Tibial nerve (tissue), 4 donors: ENCODE measurements around the gene RELN.

Experiments
- EP300 ChIP-seq, 2 donors: sonication (generic); formaldehyde crosslinking; IDR thresholded peaks; one replicate each; pipeline ENCODE4 v1.6.1; 2017; ENCODE audit warnings: antibody characterized with exemption in 2 of 2, mild to moderate bottlenecking in 1 of 2
- POLR2A ChIP-seq, 2 donors: fragments of 450-650 bp; IDR thresholded peaks; one replicate each; pipeline ENCODE4 v1.6.1; 2017; ENCODE audit warnings: antibody characterized with exemption in 2 of 2, mild to moderate bottlenecking in 2 of 2, moderate library complexity in 2 of 2
- TF ChIP-seq, protein P1 (sequence below), 5 experiments: fragments of 200-600 bp in 3 of 5; fragments of 450-650 bp in 2 of 5; sonication (generic) in 3 of 5; IDR thresholded peaks; one replicate each; pipeline ENCODE4 v1.5.1; 2016 to 2019; ENCODE audit warnings: antibody characterized with exemption in 5 of 5, mild to moderate bottlenecking in 3 of 5, moderate library complexity in 2 of 5

DNA sequence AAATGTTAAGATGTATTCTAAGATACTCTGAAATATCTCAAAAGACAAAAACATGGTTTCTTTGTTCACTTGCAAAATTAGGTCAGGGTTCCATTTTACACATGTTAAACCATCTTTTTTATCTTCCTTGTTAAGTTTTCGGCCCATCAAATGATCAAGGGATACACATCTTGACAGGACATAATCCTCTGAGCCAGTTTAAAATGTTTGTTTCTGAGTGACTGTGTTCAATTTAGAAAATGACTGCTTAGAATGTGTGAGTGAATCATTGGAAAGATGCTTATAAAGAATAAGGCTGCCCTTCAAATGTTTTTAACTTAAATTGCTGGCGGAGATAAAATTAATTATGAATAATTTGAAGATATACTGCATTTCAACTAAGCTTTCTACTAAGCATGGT is 447.5 kb downstream of the RELN start:
- TF ChIP-seq, protein P1, sequence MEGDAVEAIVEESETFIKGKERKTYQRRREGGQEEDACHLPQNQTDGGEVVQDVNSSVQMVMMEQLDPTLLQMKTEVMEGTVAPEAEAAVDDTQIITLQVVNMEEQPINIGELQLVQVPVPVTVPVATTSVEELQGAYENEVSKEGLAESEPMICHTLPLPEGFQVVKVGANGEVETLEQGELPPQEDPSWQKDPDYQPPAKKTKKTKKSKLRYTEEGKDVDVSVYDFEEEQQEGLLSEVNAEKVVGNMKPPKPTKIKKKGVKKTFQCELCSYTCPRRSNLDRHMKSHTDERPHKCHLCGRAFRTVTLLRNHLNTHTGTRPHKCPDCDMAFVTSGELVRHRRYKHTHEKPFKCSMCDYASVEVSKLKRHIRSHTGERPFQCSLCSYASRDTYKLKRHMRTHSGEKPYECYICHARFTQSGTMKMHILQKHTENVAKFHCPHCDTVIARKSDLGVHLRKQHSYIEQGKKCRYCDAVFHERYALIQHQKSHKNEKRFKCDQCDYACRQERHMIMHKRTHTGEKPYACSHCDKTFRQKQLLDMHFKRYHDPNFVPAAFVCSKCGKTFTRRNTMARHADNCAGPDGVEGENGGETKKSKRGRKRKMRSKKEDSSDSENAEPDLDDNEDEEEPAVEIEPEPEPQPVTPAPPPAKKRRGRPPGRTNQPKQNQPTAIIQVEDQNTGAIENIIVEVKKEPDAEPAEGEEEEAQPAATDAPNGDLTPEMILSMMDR (IDR thresholded peaks at IDR 0.05): no peak
- TF ChIP-seq EP300 (IDR thresholded peaks at IDR 0.05) (no peak), POLR2A (IDR thresholded peaks at IDR 0.05) (no peak)
